Measurements from ENCODE around the gene GRK3.

The GRK3 gene

DNA sequence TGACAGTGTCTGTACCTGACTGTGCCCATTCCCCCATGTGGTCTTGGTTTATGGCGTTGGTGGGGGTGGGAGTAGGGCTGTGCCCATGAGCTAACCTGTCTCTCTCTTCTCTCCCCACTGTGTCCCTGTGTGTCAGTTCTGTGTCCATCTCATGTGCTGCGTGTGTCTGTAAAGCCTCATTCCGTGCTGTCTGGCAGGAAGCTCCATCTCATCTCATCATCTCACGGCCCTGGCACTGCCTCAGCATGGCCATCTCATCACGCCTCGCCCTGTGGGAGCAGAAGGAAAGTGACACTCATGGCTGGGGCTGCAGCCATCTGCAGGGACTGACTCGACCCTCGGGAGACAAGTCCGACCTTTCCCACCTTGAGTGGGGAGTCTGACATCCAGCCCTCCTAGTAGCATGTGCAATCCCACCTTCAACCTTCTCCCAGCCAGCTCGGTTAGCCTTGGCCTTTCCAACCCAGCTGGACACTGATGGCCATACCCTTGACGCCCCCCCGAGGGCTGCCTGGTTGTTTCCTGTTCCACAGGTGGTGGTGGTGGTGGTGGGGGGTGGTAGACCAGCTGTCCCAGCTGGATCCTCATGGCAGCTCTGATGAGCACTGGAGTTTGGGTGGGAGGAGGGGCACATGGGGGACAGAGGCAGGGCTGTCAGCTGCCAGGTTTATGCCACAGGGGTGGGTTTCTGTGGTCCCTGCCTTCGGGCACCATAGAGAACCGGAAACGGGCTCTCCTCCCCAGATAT lies 196.5 kb downstream of the GRK3 start:
- Mint-ChIP-seq H3K27ac (peak overlapping the region in 1 of 2 donors; percentile 20), H3K9me3 (peaks cover 5 to 6% of the 10 kb centered on the region in 2 donors), H3K27me3 (no peaks in the 10 kb centered on the region), H3K4me3 (no peak overlapping the region), H3K4me1 (peaks cover 37% of the 10 kb centered on the region)
- ATAC-seq, result no peak
- DNase-seq, result no peak

DNA sequence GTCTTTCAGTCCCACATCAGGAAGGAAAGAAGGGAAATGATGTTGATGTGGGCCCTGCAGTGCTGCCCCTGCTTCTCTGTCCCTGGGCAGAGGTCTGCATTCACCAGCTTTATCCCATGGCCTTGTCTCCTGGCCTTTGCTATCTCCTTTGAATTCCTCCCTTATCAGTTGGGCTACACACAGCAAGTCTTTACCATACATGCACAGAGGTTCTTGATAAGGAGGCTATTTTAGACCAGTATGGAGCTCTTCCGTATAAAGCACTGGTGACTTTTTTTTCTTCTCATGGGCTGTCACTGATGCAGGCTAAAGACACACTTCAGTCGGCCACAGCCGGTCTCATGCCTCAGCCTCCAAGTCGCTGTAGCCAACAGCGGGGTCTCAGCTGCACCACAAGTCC lies 197.7 kb downstream of the GRK3 start:
- Mint-ChIP-seq H3K27me3 (no peaks in the 10 kb centered on the region), H3K4me1 (peaks cover 37% of the 10 kb centered on the region), H3K4me3 (no peak overlapping the region), H3K9me3 (peaks cover 16 to 17% of the 10 kb centered on the region in 2 donors), H3K27ac (peak overlapping the region in 1 of 2 donors; percentile 17)
- no peak for DNase-seq
- ATAC-seq, result no peak

DNA sequence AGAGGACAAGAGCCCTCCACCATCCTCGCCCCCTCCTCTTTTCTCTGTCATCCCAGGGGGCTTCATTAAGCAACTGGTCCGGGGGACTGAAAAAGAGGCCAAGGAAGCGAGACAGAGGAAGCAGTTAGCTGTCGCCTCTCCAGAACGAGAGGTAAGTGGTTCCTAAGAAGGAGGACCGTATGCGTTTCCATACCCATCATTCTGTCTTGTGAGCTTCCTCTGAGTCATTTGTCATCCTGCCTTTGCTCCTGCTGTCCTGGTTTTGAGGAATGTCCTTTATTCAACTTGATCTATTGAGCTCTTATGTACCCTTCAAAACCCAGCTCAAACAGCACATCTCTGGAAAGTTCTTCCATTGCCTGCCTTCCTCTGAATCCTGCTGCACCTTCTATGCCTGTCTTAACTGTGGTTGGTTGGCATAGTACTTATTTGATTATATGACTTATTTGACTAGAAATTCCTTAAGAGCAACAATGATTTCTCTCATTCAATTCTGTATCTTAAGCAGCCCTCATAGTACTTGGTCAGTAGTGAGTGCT lies 198.8 kb downstream of the GRK3 start:
- ATAC-seq, result no peak
- H3K9me3 Mint-ChIP-seq, result peaks cover 27 to 29% of the 10 kb centered on the region in 2 donors
- peaks cover 36% of the 10 kb centered on the region for H3K4me1 Mint-ChIP-seq
- H3K4me3 Mint-ChIP-seq, result no peak overlapping the region
- no peaks in the 10 kb centered on the region for H3K27me3 Mint-ChIP-seq
- no peak overlapping the region for H3K27ac Mint-ChIP-seq
- no peak for DNase-seq

DNA sequence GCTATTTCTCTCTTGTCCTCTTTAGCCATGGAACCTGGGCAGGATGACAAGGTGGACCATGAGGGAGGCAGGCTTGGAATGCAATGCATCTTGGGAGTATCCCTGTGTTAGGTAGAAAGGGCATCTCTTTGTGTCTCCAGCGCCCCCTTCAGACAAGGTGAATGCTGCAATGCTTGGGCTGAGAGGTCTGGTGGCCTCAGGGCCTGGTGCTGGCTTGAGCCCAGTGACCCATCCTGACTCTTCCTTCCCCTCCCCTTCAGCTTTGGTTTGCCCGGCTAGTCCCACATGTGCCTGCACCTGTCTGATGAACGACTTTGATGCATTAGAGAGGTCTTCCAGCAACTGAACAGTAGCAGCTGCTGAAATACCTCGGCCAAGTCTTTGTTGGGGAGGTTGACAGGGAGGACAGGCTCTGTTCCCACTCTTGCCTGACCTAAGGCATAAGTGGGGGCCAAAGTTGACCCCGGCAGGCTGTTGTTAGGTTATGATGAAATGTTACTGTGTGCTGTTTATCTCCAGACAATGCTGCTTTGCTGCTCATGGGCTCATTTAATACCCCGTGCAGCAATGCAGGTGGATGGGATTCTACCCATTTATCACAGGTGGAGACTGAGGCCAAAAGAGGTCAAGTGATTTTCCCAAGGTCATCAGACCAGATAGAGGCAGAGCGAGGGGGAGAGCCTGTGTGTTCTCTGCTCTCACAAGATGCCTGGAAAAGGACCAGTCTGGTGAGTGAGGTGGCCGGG lies 200.0 kb downstream of the GRK3 start:
- no peak overlapping the region for H3K27ac Mint-ChIP-seq
- peaks cover 34 to 40% of the 10 kb centered on the region in 2 donors for H3K9me3 Mint-ChIP-seq
- H3K4me1 Mint-ChIP-seq, result peaks cover 47% of the 10 kb centered on the region

DNA sequence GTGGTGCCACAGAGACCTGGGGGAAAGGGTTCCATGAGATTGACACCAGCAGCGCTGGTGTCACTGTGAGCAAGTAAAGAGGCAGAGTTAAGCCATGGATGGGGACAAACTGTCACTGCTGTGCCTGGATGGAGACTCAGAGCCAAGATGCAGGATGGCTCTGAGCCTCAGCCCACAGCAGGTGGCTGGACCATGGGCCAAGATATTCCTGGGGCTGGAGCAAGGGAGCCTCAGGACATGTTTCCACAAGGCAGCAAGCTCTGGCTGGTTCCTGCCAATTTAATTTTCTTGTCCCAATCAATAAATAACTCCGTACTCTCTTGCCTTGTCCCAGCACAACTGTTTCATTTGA lies 200.5 kb downstream of the GRK3 start:
- no peak overlapping the region for H3K4me3 Mint-ChIP-seq
- no peak for ATAC-seq
- H3K4me1 Mint-ChIP-seq, result peaks cover 47% of the 10 kb centered on the region
- DNase-seq, result no peak
- no peak overlapping the region for H3K27ac Mint-ChIP-seq
- H3K27me3 Mint-ChIP-seq, result no peaks in the 10 kb centered on the region
- H3K9me3 Mint-ChIP-seq, result peaks cover 34 to 46% of the 10 kb centered on the region in 2 donors

More for the DNA sequence above, 200.0 kb downstream of the GRK3 start:
- DNase-seq (no peak), ATAC-seq (no peak)
- Mint-ChIP-seq H3K4me3 (no peak overlapping the region), H3K27me3 (no peaks in the 10 kb centered on the region)

DNA sequence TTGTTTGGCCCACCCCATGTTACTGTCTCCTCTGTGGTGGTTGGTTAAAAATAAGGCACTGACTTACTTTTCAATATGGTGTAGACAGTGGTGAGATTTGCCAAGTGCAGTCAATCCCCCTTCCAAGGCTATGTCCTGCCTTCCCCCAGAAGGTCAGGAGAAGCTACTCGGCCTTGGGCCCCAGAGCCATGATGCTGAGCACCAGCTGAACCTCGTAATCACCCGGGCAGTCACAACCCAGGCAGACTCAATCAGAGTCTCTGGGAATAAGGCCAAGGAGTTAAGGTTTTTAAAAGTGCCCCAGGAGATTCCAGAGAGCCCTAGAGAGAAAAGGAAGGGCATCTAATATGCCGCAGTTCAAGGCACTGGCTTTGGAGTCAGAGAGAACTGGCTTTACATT lies 201.3 kb downstream of the GRK3 start:
- ATAC-seq (no peak), DNase-seq (no peak)
- Mint-ChIP-seq H3K9me3 (peaks cover 34 to 53% of the 10 kb centered on the region in 2 donors), H3K27me3 (no peaks in the 10 kb centered on the region), H3K4me1 (peaks cover 51% of the 10 kb centered on the region), H3K4me3 (no peak overlapping the region), H3K27ac (no peak overlapping the region)

DNA sequence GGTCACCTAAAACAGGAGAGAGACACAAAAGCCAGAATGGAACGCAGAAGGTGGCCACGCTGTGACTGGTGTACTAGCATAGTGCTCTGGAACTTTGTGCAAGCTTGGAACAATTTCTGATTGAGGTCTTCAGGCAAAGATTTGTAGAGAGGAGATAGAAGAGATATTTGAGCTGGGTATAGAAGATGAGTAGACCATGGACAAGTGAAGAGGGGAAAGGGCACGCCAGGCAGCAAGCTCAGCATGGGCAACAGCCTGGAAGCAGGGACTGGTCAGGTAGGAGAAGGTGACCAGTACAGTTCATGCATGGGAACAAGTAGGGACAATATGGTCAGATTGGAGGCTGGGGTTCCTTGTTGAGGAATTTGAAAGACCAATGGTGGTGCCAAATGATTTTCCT lies 201.9 kb downstream of the GRK3 start:
- Mint-ChIP-seq H3K27ac (peak overlapping the region in 1 of 2 donors; percentile 10), H3K27me3 (no peaks in the 10 kb centered on the region), H3K4me3 (no peak overlapping the region), H3K4me1 (peaks cover 53% of the 10 kb centered on the region), H3K9me3 (peaks cover 34 to 53% of the 10 kb centered on the region in 2 donors)
- ATAC-seq (no peak), DNase-seq (no peak)

DNA sequence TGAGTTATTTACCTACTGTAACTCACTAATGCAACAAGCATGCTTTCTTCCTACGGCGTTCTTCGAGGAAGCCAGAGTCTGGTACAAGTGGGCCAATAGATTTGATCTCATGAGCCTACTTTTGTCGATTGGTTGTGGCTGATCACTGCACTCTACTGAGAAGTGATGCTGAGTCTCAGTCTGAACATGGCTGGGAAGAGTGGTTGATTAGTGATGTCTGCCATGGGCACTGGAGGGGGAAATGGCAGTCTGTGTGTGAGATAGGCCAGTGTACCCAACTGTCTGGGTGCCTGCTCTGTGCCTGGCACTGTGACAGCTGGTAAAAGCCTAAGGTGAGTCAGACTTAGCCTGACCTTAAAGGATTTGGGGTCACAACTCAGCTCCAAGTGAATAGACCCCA lies 205.9 kb downstream of the GRK3 start:
- no peak overlapping the region for H3K4me3 Mint-ChIP-seq
- H3K4me1 Mint-ChIP-seq, result peaks cover 53% of the 10 kb centered on the region

DNA sequence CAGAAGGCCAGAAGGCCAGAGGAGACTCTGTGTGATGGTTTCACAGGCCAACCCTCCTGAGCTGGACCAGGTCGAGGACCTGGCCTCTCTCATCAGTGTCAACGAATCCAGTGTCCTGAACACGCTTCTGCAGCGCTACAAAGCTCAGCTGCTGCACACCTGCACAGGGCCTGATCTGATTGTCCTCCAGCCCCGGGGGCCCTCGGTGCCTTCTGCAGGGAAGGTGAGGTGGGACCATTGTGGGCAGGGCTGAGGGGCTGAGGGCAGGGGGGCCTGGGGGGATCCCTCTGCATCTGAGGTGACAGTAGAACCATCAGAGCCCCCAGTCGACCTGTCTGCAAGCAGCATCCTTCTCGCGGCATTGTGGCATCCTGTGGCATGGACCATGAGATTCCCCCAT lies 207.8 kb downstream of the GRK3 start:
- Mint-ChIP-seq H3K4me3 (no peak overlapping the region), H3K27me3 (no peaks in the 10 kb centered on the region), H3K27ac (no peak overlapping the region), H3K4me1 (peaks cover 53% of the 10 kb centered on the region), H3K9me3 (peaks cover 16 to 34% of the 10 kb centered on the region in 2 donors)
- ATAC-seq (no peak), DNase-seq (no peak)

More for the DNA sequence above, 205.9 kb downstream of the GRK3 start:
- DNase-seq, result no peak
- ATAC-seq, result no peak
- no peak overlapping the region for H3K27ac Mint-ChIP-seq
- peaks cover 34 to 53% of the 10 kb centered on the region in 2 donors for H3K9me3 Mint-ChIP-seq
- no peaks in the 10 kb centered on the region for H3K27me3 Mint-ChIP-seq

DNA sequence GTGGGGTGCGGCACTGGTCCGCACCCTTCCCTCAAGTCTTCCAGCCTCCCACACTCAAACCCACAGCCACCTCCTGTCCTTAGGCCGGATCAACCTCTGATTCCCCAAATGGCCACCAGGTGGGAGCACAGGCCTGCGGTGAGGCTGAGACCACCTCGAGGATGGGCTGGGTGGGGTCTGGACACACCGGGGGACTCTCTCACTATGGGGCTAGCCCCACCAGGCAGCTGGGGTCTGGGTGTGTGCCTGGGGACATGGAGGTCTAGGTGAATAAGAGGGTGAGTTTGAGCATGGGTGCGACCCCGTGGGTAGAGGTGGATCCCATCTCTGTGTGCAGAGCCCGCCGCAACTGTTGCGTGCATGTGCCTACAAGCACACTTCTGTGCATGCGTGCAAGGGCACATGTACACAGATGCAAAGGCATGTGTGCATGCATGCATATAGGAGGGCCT lies 210.1 kb downstream of the GRK3 start:
- DNase-seq, result no peak
- Mint-ChIP-seq H3K4me3 (no peak overlapping the region), H3K27me3 (no peaks in the 10 kb centered on the region), H3K4me1 (peaks cover 40% of the 10 kb centered on the region), H3K27ac (no peak overlapping the region), H3K9me3 (peaks cover 0 to 11% of the 10 kb centered on the region in 2 donors)
- ATAC-seq, result no peak

DNA sequence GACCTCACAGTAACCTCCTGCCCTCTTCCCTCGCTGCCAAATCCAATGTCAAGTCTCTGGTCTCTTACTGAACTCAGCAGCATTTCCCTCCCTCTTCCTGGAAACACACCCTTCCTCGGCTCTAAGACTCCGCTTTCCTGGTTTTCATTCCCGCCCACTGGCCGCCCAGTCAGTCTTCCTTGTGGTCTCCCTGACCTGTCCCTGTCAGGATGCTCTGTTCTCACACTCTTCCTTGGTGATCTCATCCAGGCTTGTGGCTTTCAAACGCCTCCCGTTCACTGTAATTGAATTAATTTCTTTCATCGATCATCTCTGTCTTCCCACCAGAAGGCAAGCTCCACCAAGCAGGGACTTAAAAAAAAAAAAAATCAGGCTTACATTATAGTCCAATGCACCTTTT lies 211.1 kb downstream of the GRK3 start:
- no peak for DNase-seq
- H3K27me3 Mint-ChIP-seq, result no peaks in the 10 kb centered on the region
- no peak overlapping the region for H3K4me3 Mint-ChIP-seq
- H3K9me3 Mint-ChIP-seq, result peaks cover 0 to 2% of the 10 kb centered on the region in 2 donors
- no peak for ATAC-seq
- peak overlapping the region in 1 of 2 donors; percentile 28 for H3K27ac Mint-ChIP-seq
- H3K4me1 Mint-ChIP-seq, result peaks cover 35% of the 10 kb centered on the region

DNA sequence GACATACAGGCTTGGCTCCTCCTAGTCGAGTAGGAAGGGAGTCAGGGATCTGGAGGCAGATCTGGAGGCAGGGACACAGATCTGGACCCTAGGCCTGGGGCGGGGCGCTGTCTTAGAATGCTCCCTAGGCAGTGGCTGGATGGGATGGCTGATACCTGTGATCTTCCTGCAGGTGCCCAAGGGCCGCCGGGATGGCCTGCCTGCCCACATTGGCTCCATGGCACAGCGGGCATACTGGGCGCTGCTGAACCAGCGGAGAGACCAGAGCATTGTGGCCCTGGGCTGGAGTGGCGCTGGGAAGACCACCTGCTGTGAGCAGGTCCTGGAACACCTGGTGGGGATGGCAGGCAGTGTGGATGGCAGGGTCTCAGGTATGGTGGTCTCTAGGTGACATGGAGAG lies 212.9 kb downstream of the GRK3 start:
- Mint-ChIP-seq H3K27ac (no peak overlapping the region), H3K27me3 (no peaks in the 10 kb centered on the region), H3K9me3 (no peaks in the 10 kb centered on the region), H3K4me3 (no peak overlapping the region), H3K4me1 (peaks cover 17% of the 10 kb centered on the region)
- DNase-seq (no peak), ATAC-seq (no peak)

DNA sequence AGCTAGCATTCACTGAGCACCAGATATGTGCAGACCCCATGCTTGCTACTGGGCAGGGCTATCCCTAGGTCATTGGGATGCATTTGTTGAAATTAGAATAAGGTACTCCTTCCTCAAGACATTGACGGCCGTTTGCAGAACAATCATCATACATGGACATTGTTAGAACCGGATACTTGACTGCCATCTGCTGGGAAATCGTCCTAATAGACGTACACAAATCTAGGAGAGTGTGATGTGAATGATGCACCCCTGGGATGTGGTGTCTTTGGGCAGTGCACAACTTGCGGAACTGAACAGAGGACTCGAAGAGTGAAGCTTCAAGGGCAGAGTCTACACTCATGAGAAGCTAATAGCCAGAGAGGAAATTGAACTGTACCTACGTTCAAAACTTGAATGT lies 213.4 kb downstream of the GRK3 start:
- no peaks in the 10 kb centered on the region for H3K27me3 Mint-ChIP-seq
- H3K4me1 Mint-ChIP-seq, result peaks cover 12% of the 10 kb centered on the region
- no peaks in the 10 kb centered on the region for H3K9me3 Mint-ChIP-seq
- H3K4me3 Mint-ChIP-seq, result no peak overlapping the region
- ATAC-seq, result peak; percentile 48
- no peak overlapping the region for H3K27ac Mint-ChIP-seq
- no peak for DNase-seq

All from stimulated activated naive CD8-positive, alpha-beta T cell treated with anti-CD3 and anti-CD28 coated beads, Interleukin-15, amount 100 ng/mL, for 72 hours (primary cell).